HG02981 (cell line): ENCODE measurements around the gene NPIPA1.
"Not testable (repeated sequence)": the region's sequence is repeated elsewhere in the genome, so short reads cannot be mapped to it uniquely, and the experiment has no call there.

Experiments used
- ATAC-seq: cut with Tn5 transposase; IDR thresholded peaks from one replicate; pipeline ENCODE4 v1.9.1; 2021; ENCODE audit warnings: mild to moderate bottlenecking, moderate library complexity; ENCODE audit not compliant: unreplicated experiment

The NPIPA1 gene

DNA sequence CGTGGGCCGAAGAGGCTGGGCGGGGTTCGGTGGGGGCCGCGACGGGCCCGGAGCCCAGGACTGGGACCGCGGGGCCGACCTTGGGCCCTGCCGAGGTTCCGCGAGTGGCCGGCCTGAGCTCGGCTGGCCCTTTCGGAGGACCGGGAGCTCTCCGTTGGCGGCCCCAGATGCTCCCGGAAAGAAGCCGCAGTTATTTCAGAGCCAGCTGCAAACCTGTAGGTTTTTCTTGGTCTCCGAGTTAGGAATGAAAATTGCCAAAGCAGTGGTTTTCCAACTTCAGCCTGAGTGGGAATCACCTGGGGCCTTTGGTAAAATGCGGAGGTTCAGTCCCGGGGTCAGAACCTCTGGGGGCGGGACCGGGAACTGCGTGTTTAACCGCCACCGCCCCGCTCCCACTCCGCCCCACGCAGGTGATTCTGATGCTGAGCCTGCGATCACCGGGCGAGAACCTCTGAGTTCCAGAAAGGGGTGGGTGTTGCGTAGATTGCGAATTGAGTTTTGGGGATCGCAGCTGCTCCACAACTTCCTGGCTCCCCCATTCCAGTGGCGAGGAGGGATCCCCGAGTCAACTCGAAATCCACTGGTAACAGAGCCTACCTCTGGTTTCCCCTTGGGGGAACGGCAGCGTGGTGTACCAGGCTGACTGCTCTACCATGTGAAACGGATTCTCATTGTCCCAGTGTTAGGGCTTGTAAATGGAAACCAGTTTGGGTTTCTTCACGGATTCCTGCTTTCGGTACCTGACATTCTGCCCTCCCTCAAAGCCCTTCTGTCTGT is 38.4 kb downstream of the NPIPA1 start:
- ATAC-seq: peak; percentile 24

- not testable (repeated sequence) for ATAC-seq
These were observed 39.9 kb downstream of the NPIPA1 start for GRCh38 chr16:14976971-14977736.

- ATAC-seq: not testable (repeated sequence)
These were observed 41.0 kb downstream of the NPIPA1 start for GRCh38 chr16:14978281-14978680.

GRCh38 chr16:14978908-14979307 is 41.7 kb downstream of the NPIPA1 start:
- not testable (repeated sequence) for ATAC-seq

GRCh38 chr16:14981234-14981633 is 44.0 kb downstream of the NPIPA1 start:
- not testable (repeated sequence) for ATAC-seq

DNA sequence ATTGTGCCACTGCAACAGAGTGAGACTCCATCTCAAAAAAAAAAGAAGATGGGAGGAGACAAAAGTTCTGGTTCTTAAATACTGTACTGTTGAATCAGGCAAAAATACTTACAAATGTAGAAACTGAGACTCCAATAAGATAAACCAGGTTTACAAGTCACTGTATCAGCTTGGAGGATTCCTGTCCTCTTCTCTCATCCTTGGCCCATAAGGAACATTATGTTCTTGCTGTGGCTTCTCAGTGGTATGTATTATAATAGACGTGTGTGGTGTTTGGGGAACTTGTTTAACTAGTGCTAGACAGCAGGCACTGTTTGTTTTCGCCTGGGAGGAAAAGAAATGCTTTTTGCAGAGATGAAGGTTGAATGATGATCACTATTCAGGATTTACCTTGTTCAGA is 45.3 kb downstream of the NPIPA1 start:
- not testable (repeated sequence) for ATAC-seq

DNA sequence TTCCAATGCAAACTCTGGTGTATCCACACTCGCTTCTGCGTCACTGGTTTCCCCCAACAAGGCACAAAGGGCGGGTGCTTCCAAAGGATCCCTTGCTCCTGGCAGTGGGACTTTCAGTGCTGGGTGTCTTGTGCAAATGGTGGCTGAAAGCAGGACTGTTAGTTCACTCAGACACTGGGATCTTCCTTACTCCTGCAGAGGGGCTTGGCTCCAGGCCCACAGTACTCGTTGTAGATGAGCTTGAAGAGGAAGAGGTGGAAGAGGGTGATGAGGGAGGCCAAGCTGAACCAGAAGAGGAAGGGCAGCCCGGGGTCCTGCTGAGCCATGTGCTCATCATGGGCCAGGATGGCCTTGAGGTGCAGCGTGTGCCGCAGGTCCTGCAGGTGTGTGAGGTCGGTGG is 50.8 kb downstream of the NPIPA1 start:
- not testable (repeated sequence) for ATAC-seq

GRCh38 chr16:14988661-14989191 is 51.5 kb downstream of the NPIPA1 start:
- not testable (repeated sequence) for ATAC-seq

- ATAC-seq: not testable (repeated sequence)
These were observed 52.3 kb downstream of the NPIPA1 start for GRCh38 chr16:14989291-14990281.

DNA sequence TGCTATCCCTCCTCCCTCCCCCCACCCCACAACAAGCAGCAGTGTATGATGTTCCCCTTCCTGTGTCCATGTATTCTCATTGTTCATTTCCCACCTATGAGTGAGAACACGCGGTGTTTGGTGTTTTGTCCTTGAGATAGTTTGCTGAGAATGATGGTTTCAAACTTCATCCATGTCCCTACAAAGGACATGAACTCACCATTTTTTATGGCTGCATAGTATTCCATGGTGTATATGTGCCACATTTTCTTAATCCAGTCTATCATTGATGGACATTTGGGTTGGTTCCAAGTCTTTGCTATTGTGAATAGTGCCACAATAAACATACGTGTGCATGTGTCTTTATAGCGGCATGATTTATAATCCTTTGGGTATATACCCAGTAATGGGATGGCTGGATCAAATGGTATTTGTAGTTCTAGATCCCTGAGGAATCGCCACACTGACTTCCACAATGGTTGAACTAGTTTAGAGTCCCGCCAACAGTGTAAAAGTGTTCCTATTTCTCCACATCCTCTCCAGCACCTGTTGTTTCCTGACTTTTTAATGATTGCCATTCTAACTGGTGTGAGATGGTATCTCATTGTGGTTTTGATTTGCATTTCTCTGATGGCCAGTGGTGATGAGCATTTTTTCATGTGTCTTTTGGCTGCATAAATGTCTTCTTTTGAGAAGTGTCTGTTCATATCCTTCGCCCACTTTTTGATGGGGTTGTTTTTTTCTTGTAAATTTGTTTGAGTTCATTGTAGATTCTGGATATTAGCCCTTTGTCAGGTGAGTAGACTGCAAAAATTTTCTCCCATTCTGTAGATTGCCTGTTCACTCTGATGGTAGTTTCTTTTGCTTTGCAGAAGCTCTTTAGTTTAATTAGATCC is 56.3 kb downstream of the NPIPA1 start:
- not testable (repeated sequence) for ATAC-seq

GRCh38 chr16:14996702-14997101 is 59.5 kb downstream of the NPIPA1 start:
- ATAC-seq: not testable (repeated sequence)

DNA sequence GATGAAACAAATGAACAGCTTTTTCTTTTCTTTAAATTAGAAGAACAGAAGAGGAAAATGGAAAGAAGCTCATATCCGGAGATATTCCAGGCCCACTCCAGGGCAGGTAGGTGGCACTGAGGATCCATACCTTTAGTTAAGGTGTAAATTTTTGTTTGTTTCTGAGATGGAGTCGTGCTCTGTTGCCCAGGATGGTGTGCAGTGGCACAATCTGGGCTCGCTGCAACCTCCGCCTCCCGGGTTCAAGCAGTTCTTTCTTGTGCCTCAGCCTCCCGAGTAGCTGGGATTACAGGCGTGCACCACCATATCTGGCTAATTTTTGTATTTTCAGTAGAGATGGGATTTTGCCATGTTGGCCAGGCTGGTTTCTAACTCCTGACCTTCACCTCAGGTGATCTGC is 61.1 kb downstream of the NPIPA1 start:
- not testable (repeated sequence) for ATAC-seq

GRCh38 chr16:14999845-15000244 is 62.6 kb downstream of the NPIPA1 start:
- ATAC-seq: not testable (repeated sequence)
